Colon (tissue), 2 donors: Measurements from ENCODE around the gene SMYD3.

ENCODE experiments used
- FAIRE-seq: peaks from 2 replicates; lab custom pipeline; 2012; peaks lifted over from hg19 to GRCh38; lab: Jason Lieb, UNC
- donor health status: control.
- donor health status: control.

The SMYD3 gene

GRCh38 chr1:246213502-246213901 lies 293.6 kb downstream of the SMYD3 start:
- no peak for FAIRE-seq

- no peak for FAIRE-seq
Measured at GRCh38 chr1:246213036-246213435, 294.0 kb downstream of the SMYD3 start.

- FAIRE-seq: no peak
Measured at GRCh38 chr1:246212013-246212412, 295.1 kb downstream of the SMYD3 start.

GRCh38 chr1:246210756-246211155 lies 296.3 kb downstream of the SMYD3 start:
- no peak for FAIRE-seq

GRCh38 chr1:246208105-246208504 lies 299.0 kb downstream of the SMYD3 start:
- no peak for FAIRE-seq

GRCh38 chr1:246203180-246203579 lies 303.9 kb downstream of the SMYD3 start:
- FAIRE-seq: no peak

GRCh38 chr1:246200738-246201137 lies 306.3 kb downstream of the SMYD3 start:
- FAIRE-seq: no peak

- FAIRE-seq: no peak
Measured at GRCh38 chr1:246200225-246200624, 306.9 kb downstream of the SMYD3 start.

GRCh38 chr1:246199086-246199645 lies 307.9 kb downstream of the SMYD3 start:
- FAIRE-seq: no peak

GRCh38 chr1:246198115-246198816 lies 308.8 kb downstream of the SMYD3 start:
- FAIRE-seq: no peak

- no peak for FAIRE-seq
Measured at GRCh38 chr1:246197076-246197475, 310.0 kb downstream of the SMYD3 start.

- no peak for FAIRE-seq
Measured at GRCh38 chr1:246195296-246195695, 311.8 kb downstream of the SMYD3 start.

- FAIRE-seq: no peak
Measured at GRCh38 chr1:246193537-246193936, 313.5 kb downstream of the SMYD3 start.

GRCh38 chr1:246189126-246189525 lies 318.0 kb downstream of the SMYD3 start:
- FAIRE-seq: no peak

GRCh38 chr1:246187834-246188372 lies 319.2 kb downstream of the SMYD3 start:
- FAIRE-seq: no peak

- FAIRE-seq: no peak
Measured at GRCh38 chr1:246184503-246184902, 322.6 kb downstream of the SMYD3 start.

GRCh38 chr1:246182149-246182851 lies 324.8 kb downstream of the SMYD3 start:
- no peak for FAIRE-seq

- FAIRE-seq: no peak
Measured at GRCh38 chr1:246181241-246181640, 325.8 kb downstream of the SMYD3 start.

GRCh38 chr1:246179401-246179800 lies 327.7 kb downstream of the SMYD3 start:
- FAIRE-seq: no peak

GRCh38 chr1:246178717-246179311 lies 328.3 kb downstream of the SMYD3 start:
- FAIRE-seq: no peak

GRCh38 chr1:246176126-246177024 lies 330.7 kb downstream of the SMYD3 start:
- FAIRE-seq: no peak
